Ectodermal cell (in vitro differentiated cells): Measurements from ENCODE around the gene DSN1.
"Not testable (repeated sequence)": the region's sequence is repeated elsewhere in the genome, so short reads cannot be mapped to it uniquely, and the experiment has no call there.

Experiments
- H3K27ac ChIP-seq: 2 replicates; pipeline ENCODE4 v1.7.0; 2013; ENCODE audit warnings: mild to moderate bottlenecking, low read depth, low read length; ENCODE audit not compliant: insufficient read depth, poor library complexity, severe bottlenecking
- H3K27me3 ChIP-seq: 2 replicates; pipeline ENCODE4 v1.7.0; 2013; ENCODE audit warnings: mild to moderate bottlenecking, low read length; ENCODE audit not compliant: insufficient read depth, control insufficient read depth, poor library complexity, severe bottlenecking
- H3K36me3 ChIP-seq: one replicate; pipeline ENCODE4 v1.7.0; 2013; ENCODE audit warnings: low read length; ENCODE audit not compliant: control insufficient read depth, insufficient read depth
- H3K4me1 ChIP-seq: one replicate; pipeline ENCODE4 v1.7.0; 2013; ENCODE audit warnings: low read length; ENCODE audit not compliant: control insufficient read depth, insufficient read depth
- H3K4me3 ChIP-seq: 2 replicates; pipeline ENCODE4 v1.7.0; 2013; ENCODE audit warnings: low read depth, low read length, control low read depth; ENCODE audit not compliant: insufficient read depth
- H3K9me3 ChIP-seq: 2 replicates; pipeline ENCODE4 v1.7.0; 2013; ENCODE audit warnings: mild to moderate bottlenecking, low read length, moderate library complexity; ENCODE audit not compliant: control insufficient read depth
- WGBS, 2 experiments: methylation state at CpG; one replicate each; pipeline ENCODE4 v1.1.7; 2013; ENCODE audit warnings: missing lambda C conversion rate in 2 of 2; 5-methylcytosine and 5-hydroxymethylcytosine counted together

Gene DSN1

GRCh38 chr20:36812594-36813463 lies 39.3 kb upstream of the DSN1 start:
- 94% methylated on average over 13 to 14 of the region's 14 CpGs for WGBS, 2 experiments
- peaks cover 56% of the 10 kb centered on the region for H3K36me3 ChIP-seq

GRCh38 chr20:36808317-36809257 lies 35.0 kb upstream of the DSN1 start:
- no peaks in the 10 kb centered on the region for H3K27me3 ChIP-seq
- no peak overlapping the region for H3K4me3 ChIP-seq
- no peaks in the 10 kb centered on the region for H3K4me1 ChIP-seq
- WGBS, 2 experiments = 87% methylated on average over 19 of the region's 19 CpGs
- no peak overlapping the region for H3K27ac ChIP-seq
- no peaks in the 10 kb centered on the region for H3K9me3 ChIP-seq
- H3K36me3 ChIP-seq = peaks cover 66% of the 10 kb centered on the region

More at GRCh38 chr20:36812594-36813463, 39.3 kb upstream of the DSN1 start:
- Histone ChIP-seq H3K9me3 (no peaks in the 10 kb centered on the region), H3K4me3 (no peak overlapping the region), H3K4me1 (no peaks in the 10 kb centered on the region), H3K27me3 (no peaks in the 10 kb centered on the region), H3K27ac (no peak overlapping the region)

- 94 to 98% methylated on average over 3 to 5 of the region's 5 CpGs for whole genome bisulfite sequencing, 2 experiments
- no peaks in the 10 kb centered on the region for H3K27me3 ChIP-seq
- H3K4me3 ChIP-seq = no peak overlapping the region
- H3K9me3 ChIP-seq = no peaks in the 10 kb centered on the region
- no peaks in the 10 kb centered on the region for H3K4me1 ChIP-seq
- peaks cover 65% of the 10 kb centered on the region for H3K36me3 ChIP-seq
- no peak overlapping the region for H3K27ac ChIP-seq
Observed at GRCh38 chr20:36806049-36806448, 32.5 kb upstream of the DSN1 start.

GRCh38 chr20:36805396-36805795 lies 31.8 kb upstream of the DSN1 start:
- H3K9me3 ChIP-seq = no peaks in the 10 kb centered on the region
- no peak overlapping the region for H3K27ac ChIP-seq
- H3K4me1 ChIP-seq = no peaks in the 10 kb centered on the region
- no peak overlapping the region for H3K4me3 ChIP-seq
- no peaks in the 10 kb centered on the region for H3K27me3 ChIP-seq
- peaks cover 72% of the 10 kb centered on the region for H3K36me3 ChIP-seq
- 88 to 95% methylated on average over 1 of the region's 1 CpG for WGBS, 2 experiments

- Histone ChIP-seq H3K36me3 (peaks cover 74% of the 10 kb centered on the region), H3K27me3 (no peaks in the 10 kb centered on the region), H3K4me1 (no peaks in the 10 kb centered on the region), H3K9me3 (no peaks in the 10 kb centered on the region), H3K4me3 (no peak overlapping the region), H3K27ac (no peak overlapping the region)
- WGBS, 2 experiments = 92 to 96% methylated on average over 7 of the region's 7 CpGs
Observed at GRCh38 chr20:36804425-36804824, 30.9 kb upstream of the DSN1 start.

- H3K9me3 ChIP-seq = no peaks in the 10 kb centered on the region
- H3K27ac ChIP-seq = no peak overlapping the region
- H3K4me3 ChIP-seq = no peak overlapping the region
- no peaks in the 10 kb centered on the region for H3K27me3 ChIP-seq
- peaks cover 64% of the 10 kb centered on the region for H3K36me3 ChIP-seq
- no peaks in the 10 kb centered on the region for H3K4me1 ChIP-seq
- WGBS, 2 experiments = 94% methylated on average over 14 of the region's 14 CpGs
Observed at GRCh38 chr20:36802326-36803222, 29.0 kb upstream of the DSN1 start.

GRCh38 chr20:36800410-36800809 lies 26.8 kb upstream of the DSN1 start:
- H3K9me3 ChIP-seq = no peaks in the 10 kb centered on the region
- WGBS, 2 experiments = 96 to 100% methylated on average over 1 of the region's 1 CpG
- no peak overlapping the region for H3K27ac ChIP-seq
- H3K4me3 ChIP-seq = no peak overlapping the region
- H3K36me3 ChIP-seq = peaks cover 69% of the 10 kb centered on the region
- no peaks in the 10 kb centered on the region for H3K4me1 ChIP-seq
- no peaks in the 10 kb centered on the region for H3K27me3 ChIP-seq

- not testable (repeated sequence) for H3K4me1 ChIP-seq, H3K4me3 ChIP-seq, H3K9me3 ChIP-seq, H3K27me3 ChIP-seq, H3K27ac ChIP-seq
- 89 to 92% methylated on average over 8 to 10 of the region's 10 CpGs for whole genome bisulfite sequencing, 2 experiments
- H3K36me3 ChIP-seq = peaks cover 62% of the 10 kb centered on the region
Observed at GRCh38 chr20:36799313-36799712, 25.8 kb upstream of the DSN1 start.

GRCh38 chr20:36796875-36797274 lies 23.3 kb upstream of the DSN1 start:
- H3K4me3 ChIP-seq = no peak overlapping the region
- no peak overlapping the region for H3K27ac ChIP-seq
- WGBS, 2 experiments = 93 to 96% methylated on average over 5 of the region's 5 CpGs
- H3K9me3 ChIP-seq = no peaks in the 10 kb centered on the region
- H3K36me3 ChIP-seq = peaks cover 55% of the 10 kb centered on the region
- no peaks in the 10 kb centered on the region for H3K4me1 ChIP-seq
- no peaks in the 10 kb centered on the region for H3K27me3 ChIP-seq
